Smooth muscle cell (in vitro differentiated cells): Measurements from ENCODE around the gene TBX3. TPM values are rescaled to one million over a fixed set of nuclear protein-coding genes. Genes with fewer than 3 reads are reported as not detected.

Experiments
- DNase-seq: peaks from one replicate; lab custom pipeline; 2025; ENCODE audit not compliant: unreplicated experiment; lab: John Stamatoyannopoulos, UW
- H2AFZ ChIP-seq: fragments of 200-600 bp; sonication (generic); 2 replicates; pipeline ENCODE4 v1.6.0; 2016; ENCODE audit warnings: antibody characterized with exemption, low read depth, mild to moderate bottlenecking
- H3F3A ChIP-seq: fragments of 200-600 bp; sonication (generic); 2 replicates; pipeline ENCODE4 v1.6.0; 2017; ENCODE audit warnings: antibody characterized with exemption, low read depth
- H3K27ac ChIP-seq: fragments of 200-600 bp; sonication (generic); 2 replicates; pipeline ENCODE4 v1.5.1; 2016; ENCODE audit warnings: low read depth, mild to moderate bottlenecking
- H3K27me3 ChIP-seq: fragments of 200-600 bp; sonication (generic); 2 replicates; pipeline ENCODE4 v1.6.1; 2016; ENCODE audit warnings: low read depth, mild to moderate bottlenecking
- H3K36me3 ChIP-seq: fragments of 200-600 bp; sonication (generic); 2 replicates; pipeline ENCODE4 v1.5.1; 2016; ENCODE audit warnings: low read depth
- H3K4me1 ChIP-seq: fragments of 200-600 bp; sonication (generic); 2 replicates; pipeline ENCODE4 v1.5.1; 2016; ENCODE audit warnings: low read depth
- H3K4me2 ChIP-seq: fragments of 200-600 bp; sonication (generic); 2 replicates; pipeline ENCODE4 v1.6.0; 2016; ENCODE audit warnings: mild to moderate bottlenecking
- H3K4me3 ChIP-seq: fragments of 200-600 bp; sonication (generic); 2 replicates; pipeline ENCODE4 v1.5.1; 2016; ENCODE audit warnings: mild to moderate bottlenecking
- H3K79me2 ChIP-seq: fragments of 200-600 bp; sonication (generic); 2 replicates; pipeline ENCODE4 v1.6.0; 2016; ENCODE audit warnings: low read depth, mild to moderate bottlenecking
- H3K9ac ChIP-seq: fragments of 200-600 bp; sonication (generic); 2 replicates; pipeline ENCODE4 v1.6.0; 2016; ENCODE audit warnings: low read depth
- H3K9me3 ChIP-seq: fragments of 200-600 bp; sonication (generic); replicated peaks from 2 replicates; pipeline ENCODE4 v1.5.1; 2016; ENCODE audit warnings: low read depth
- H4K20me1 ChIP-seq: fragments of 200-600 bp; sonication (generic); 2 replicates; pipeline ENCODE4 v1.6.0; 2016; ENCODE audit warnings: low read depth
- WGBS: methylation state at CpG from one replicate; pipeline ENCODE4 v1.1.7; 2016; ENCODE audit warnings: low lambda C conversion rate; 5-methylcytosine and 5-hydroxymethylcytosine counted together
- polyA plus RNA-seq: library from polyadenylated mRNA; unstranded; fragments of >200 nt; fragmentation: Nextera tagmentation; extraction: Ambion mirVana; gene quantifications from 2 replicates; pipeline ENCODE4 v1.2.1, GENCODE V29; 2016
- total RNA-seq: library from RNA; depleted of rRNA; stranded (reverse); fragments of >200 nt; gene quantifications from 2 replicates; pipeline ENCODE4 v1.2.3, GENCODE V29; 2014
- TF ChIP-seq, protein P1 (sequence below): fragments of 200-600 bp; sonication (generic); IDR thresholded peaks from 2 replicates; pipeline ENCODE4 v1.5.1; 2017; ENCODE audit warnings: borderline replicate concordance, mild to moderate bottlenecking, antibody characterized with exemption; ENCODE audit not compliant: insufficient read depth, poor library complexity, severe bottlenecking

The TBX3 gene
- total and polyA plus RNA-seq, 2 experiments from 2014 or later = 100 TPM

- peak overlapping the region; percentile 55 for H3K9ac ChIP-seq
- H3F3A ChIP-seq = peaks cover under 1% of the 10 kb centered on the region
- DNase-seq = no peak
- H3K4me2 ChIP-seq = peak overlapping the region; percentile 96
- peaks cover 19% of the 10 kb centered on the region for H3K79me2 ChIP-seq
- no peaks in the 10 kb centered on the region for H4K20me1 ChIP-seq
- 2% methylated on average over 50 of the region's 55 CpGs for WGBS
- H3K27me3 ChIP-seq = peaks cover 18% of the 10 kb centered on the region
- H3K4me1 ChIP-seq = peaks cover 15% of the 10 kb centered on the region
- H3K27ac ChIP-seq = peak overlapping the region; percentile 47
- peak overlapping the region; percentile 87 for H2AFZ ChIP-seq
- no peaks in the 10 kb centered on the region for H3K9me3 ChIP-seq
- no peaks in the 10 kb centered on the region for H3K36me3 ChIP-seq
- TF ChIP-seq, protein P1, sequence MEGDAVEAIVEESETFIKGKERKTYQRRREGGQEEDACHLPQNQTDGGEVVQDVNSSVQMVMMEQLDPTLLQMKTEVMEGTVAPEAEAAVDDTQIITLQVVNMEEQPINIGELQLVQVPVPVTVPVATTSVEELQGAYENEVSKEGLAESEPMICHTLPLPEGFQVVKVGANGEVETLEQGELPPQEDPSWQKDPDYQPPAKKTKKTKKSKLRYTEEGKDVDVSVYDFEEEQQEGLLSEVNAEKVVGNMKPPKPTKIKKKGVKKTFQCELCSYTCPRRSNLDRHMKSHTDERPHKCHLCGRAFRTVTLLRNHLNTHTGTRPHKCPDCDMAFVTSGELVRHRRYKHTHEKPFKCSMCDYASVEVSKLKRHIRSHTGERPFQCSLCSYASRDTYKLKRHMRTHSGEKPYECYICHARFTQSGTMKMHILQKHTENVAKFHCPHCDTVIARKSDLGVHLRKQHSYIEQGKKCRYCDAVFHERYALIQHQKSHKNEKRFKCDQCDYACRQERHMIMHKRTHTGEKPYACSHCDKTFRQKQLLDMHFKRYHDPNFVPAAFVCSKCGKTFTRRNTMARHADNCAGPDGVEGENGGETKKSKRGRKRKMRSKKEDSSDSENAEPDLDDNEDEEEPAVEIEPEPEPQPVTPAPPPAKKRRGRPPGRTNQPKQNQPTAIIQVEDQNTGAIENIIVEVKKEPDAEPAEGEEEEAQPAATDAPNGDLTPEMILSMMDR = no peak
- H3K4me3 ChIP-seq = peak overlapping the region; percentile 69
Measured at GRCh38 chr12:114697741-114698565, 14.0 kb upstream of the TBX3 start.

GRCh38 chr12:114697243-114697716, 13.3 kb upstream of the TBX3 start:
- peak overlapping the region; percentile 47 for H3K27ac ChIP-seq
- WGBS = 4% methylated on average over 23 of the region's 23 CpGs
- TF ChIP-seq, protein P1 = no peak
- H3K36me3 ChIP-seq = no peaks in the 10 kb centered on the region
- H4K20me1 ChIP-seq = no peaks in the 10 kb centered on the region
- H3K9me3 ChIP-seq = no peaks in the 10 kb centered on the region
- H3K9ac ChIP-seq = peak overlapping the region; percentile 55
- peaks cover 13% of the 10 kb centered on the region for H3K4me1 ChIP-seq
- peaks cover 25% of the 10 kb centered on the region for H3K79me2 ChIP-seq
- DNase-seq = no peak
- H3K27me3 ChIP-seq = peaks cover 18% of the 10 kb centered on the region
- H3F3A ChIP-seq = no peaks in the 10 kb centered on the region
- peak overlapping the region; percentile 96 for H3K4me2 ChIP-seq
- peak overlapping the region; percentile 87 for H2AFZ ChIP-seq
- H3K4me3 ChIP-seq = peak overlapping the region; percentile 69

- Histone ChIP-seq H3K36me3 (no peaks in the 10 kb centered on the region), H3K4me1 (peaks cover 13% of the 10 kb centered on the region), H3K79me2 (peaks cover 28% of the 10 kb centered on the region), H3K4me3 (peak overlapping the region; percentile 69), H3K9me3 (no peaks in the 10 kb centered on the region), H4K20me1 (no peaks in the 10 kb centered on the region), H3K4me2 (peak overlapping the region; percentile 96), H3K27ac (peak overlapping the region; percentile 47), H3F3A (no peaks in the 10 kb centered on the region), H2AFZ (peak overlapping the region; percentile 47), H3K27me3 (peaks cover 18% of the 10 kb centered on the region), H3K9ac (peak overlapping the region; percentile 55)
- TF ChIP-seq, protein P1 = no peak
- 10% methylated on average over 34 of the region's 34 CpGs for WGBS
- DNase-seq = no peak
Measured at GRCh38 chr12:114696443-114697242, 12.7 kb upstream of the TBX3 start.
